Measurements from ENCODE around the gene CACHD1.

Gene CACHD1

DNA sequence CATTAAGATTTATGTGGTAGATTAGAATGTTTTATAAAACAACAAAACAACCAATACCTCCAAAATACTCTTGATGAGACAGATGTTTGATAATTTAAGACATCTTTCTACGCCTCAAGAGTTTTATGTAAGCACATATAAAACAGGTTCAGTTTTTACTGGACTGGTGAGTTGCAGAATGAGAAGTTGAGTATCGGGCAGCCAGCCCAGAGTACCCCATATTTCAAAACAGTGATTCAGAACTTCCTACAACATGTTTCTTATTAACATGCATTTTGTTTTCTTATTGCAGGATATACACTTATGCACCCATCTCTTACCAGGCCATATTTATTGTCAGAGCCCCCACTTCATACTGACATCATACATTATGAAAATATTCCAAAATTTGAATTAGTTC lies 183.5 kb downstream of the CACHD1 start:
- no peak for DNase-seq (ENCODE audit: low read depth)
- TF ChIP-seq, protein P1, sequence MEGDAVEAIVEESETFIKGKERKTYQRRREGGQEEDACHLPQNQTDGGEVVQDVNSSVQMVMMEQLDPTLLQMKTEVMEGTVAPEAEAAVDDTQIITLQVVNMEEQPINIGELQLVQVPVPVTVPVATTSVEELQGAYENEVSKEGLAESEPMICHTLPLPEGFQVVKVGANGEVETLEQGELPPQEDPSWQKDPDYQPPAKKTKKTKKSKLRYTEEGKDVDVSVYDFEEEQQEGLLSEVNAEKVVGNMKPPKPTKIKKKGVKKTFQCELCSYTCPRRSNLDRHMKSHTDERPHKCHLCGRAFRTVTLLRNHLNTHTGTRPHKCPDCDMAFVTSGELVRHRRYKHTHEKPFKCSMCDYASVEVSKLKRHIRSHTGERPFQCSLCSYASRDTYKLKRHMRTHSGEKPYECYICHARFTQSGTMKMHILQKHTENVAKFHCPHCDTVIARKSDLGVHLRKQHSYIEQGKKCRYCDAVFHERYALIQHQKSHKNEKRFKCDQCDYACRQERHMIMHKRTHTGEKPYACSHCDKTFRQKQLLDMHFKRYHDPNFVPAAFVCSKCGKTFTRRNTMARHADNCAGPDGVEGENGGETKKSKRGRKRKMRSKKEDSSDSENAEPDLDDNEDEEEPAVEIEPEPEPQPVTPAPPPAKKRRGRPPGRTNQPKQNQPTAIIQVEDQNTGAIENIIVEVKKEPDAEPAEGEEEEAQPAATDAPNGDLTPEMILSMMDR (IDR thresholded peaks at IDR 0.05; ENCODE audit: low read length, missing control alignments), result no peak
- H3K4me3 ChIP-seq (replicated peaks; ENCODE audit: low read depth, low read length), result no peak overlapping the region

DNA sequence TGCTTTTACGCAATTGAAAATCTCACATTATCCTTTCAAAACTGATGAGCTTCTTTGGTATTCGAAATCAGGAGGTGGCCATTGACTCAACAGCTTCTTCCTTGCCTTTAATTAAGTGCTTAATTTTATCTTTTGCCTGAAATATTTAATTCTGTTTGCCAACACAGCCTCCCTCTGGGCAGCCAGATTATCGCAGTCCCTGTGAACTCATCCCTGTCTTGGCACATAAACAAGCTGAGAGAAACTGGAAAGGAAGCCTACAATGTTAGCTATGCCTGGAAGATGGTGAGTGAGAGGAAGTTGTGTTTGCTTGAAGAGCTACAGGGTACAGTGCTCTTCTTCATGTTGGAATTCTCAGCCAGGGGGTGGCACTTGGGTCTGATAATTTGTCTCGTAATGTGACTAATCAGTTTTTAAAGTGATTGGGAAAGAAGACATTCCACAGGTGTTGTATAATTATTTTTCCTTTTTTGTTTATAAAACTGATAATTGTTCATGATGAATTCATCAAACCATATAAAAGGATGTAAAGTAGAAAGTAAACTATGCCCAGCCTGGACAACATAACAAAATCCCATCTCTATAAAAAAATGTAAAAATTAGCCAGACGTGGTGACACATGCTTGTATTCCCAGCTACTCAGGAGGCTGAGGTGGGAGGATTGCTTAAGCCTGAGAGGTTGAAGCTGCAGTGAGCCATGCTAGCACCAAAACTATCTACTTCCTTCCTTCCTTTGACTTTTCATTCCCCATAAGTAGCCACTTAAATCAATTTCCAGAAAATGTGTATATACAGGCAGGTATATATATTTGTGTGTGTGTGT lies 184.8 kb downstream of the CACHD1 start:
- TF ChIP-seq, protein P1 (IDR thresholded peaks at IDR 0.05; ENCODE audit: low read length, missing control alignments), result no peak
- no peak overlapping the region for H3K4me3 ChIP-seq (replicated peaks; ENCODE audit: low read depth, low read length)
- peak; percentile 38 for DNase-seq (ENCODE audit: low read depth)

DNA sequence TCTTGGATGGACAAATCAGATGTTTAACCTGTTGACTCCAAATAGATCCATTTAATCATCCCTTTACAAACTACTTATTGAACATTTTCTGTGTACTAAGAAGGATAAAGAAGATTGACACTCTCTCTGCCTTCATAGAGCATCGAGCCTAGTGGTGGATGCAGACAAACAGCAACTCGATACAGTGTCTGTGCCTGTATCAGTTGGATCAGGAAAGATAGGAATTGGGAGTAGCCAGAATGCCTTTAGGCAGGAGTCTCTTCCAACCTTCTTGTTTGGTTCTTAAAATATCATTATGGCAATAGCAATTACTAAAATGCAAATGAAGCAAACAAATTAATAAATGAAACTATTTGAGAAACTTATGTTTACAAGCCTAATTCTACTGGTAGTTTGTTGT lies 185.9 kb downstream of the CACHD1 start:
- TF ChIP-seq, protein P1 (IDR thresholded peaks at IDR 0.05; ENCODE audit: low read length, missing control alignments), result no peak
- no peak overlapping the region for H3K4me3 ChIP-seq (replicated peaks; ENCODE audit: low read depth, low read length)
- DNase-seq (ENCODE audit: low read depth), result no peak

DNA sequence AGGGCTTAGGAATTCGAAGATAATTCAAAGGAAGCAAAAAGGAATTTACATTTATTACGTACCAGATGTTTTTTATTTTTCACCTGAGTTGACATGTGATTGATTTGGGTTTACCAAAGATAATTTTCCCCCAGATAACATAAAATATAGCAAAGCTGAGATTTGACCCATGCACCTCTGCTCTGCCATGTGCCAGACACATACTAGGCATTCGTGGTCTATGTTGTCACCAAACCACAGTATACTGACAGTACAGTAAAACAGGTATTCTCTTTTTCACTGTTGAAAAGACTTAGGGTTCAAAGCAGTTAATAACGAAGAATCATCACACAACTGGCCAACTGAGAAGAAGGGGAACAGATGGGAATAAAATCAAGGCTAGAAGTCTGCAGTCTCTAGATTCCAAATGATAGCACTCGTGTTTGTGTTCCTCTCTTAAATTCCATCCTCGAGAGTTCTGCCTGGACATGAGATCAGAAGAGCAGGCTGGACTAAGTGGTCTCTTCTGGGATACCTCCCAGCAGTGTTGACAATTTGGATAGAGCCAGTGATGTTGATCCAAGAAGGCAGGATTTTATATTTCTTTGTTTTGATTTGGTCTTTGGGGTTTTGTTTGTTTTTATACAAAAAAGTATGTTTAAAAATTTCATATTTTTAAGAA lies 189.7 kb downstream of the CACHD1 start:
- TF ChIP-seq, protein P1 (IDR thresholded peaks at IDR 0.05; ENCODE audit: low read length, missing control alignments), result no peak
- DNase-seq (ENCODE audit: low read depth), result no peak
- no peak overlapping the region for H3K4me3 ChIP-seq (replicated peaks; ENCODE audit: low read depth, low read length)

DNA sequence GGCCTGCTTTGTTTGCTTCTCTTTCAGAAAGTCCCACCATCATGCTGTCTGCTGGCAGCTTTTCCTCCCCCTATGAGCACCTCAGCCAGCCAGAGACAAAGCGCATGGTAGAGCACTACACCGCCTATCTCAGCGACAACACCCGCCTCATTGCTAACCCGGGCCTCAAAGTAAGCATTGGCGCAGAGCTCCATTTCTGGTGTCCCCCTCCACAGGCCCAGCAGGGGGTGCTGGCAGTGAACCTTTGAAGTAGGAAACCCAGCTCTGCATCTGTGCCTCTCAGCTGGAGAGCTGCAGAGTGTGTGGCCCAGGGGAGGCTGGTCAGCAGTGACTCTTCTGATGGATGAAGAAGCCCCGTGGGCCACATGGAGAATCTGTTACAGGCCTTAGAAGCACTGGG lies 193.7 kb downstream of the CACHD1 start:
- TF ChIP-seq, protein P1 (IDR thresholded peaks at IDR 0.05; ENCODE audit: low read length, missing control alignments), result peak; percentile 21
- no peak overlapping the region for H3K4me3 ChIP-seq (replicated peaks; ENCODE audit: low read depth, low read length)

DNA sequence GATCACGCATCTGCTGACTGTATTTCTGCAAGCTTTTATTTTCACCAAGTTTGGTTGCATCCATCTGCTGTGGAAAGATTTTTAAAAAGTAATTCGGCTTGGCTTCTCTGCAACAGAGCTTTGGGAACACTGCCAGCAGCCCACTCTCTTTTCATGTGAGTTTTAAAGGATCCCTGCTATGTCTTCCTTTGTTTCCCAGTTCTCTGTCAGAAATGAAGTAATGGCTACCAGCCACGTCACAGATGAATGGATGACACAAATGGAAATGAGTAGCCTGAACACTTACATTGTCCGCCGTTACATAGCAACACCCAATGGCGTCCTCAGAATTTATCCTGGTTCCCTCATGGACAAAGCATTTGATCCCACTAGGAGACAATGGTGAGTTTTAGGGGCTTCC lies 194.4 kb downstream of the CACHD1 start:
- no peak for DNase-seq (ENCODE audit: low read depth)
- TF ChIP-seq, protein P1 (IDR thresholded peaks at IDR 0.05; ENCODE audit: low read length, missing control alignments), result no peak

More for the DNA sequence above, 193.7 kb downstream of the CACHD1 start:
- DNase-seq (ENCODE audit: low read depth), result no peak

More for the DNA sequence above, 194.4 kb downstream of the CACHD1 start:
- H3K4me3 ChIP-seq (replicated peaks; ENCODE audit: low read depth, low read length), result no peak overlapping the region
